Activated CD8-positive, alpha-beta memory T cell treated with anti-CD3 and anti-CD28 coated beads, Interleukin-2, amount 10 ng/mL, durations not matched to agents 7 days and 5 days (primary cell): Measurements from ENCODE around the gene CHD9. TPM values are rescaled to one million over a fixed set of nuclear protein-coding genes. Genes with fewer than 3 reads are reported as not detected.
A peak's percentile ranks its signal among the peaks of the same experiment; 100 is the strongest.

Experiments used
- ATAC-seq: fragments of 150-1000 bp; cut with Tn5 transposase; one replicate; pipeline ENCODE4 v1.10.0; 2021; ENCODE audit warnings: moderate library complexity
- CTCF ChIA-PET: fragments of 350-600 bp; sonication (Branson Sonifier 250); formaldehyde crosslinking; loops from one replicate; lab custom pipeline; 2021; ENCODE audit warnings: antibody characterized with exemption; lab: Charles Lee
- DNase-seq: peaks from one replicate; pipeline ENCODE4 v3.0.0-alpha.2; 2020
- H3K27ac Mint-ChIP-seq: one replicate; pipeline ENCODE4 v1.8.0; 2021; ENCODE audit warnings: mild to moderate bottlenecking, mixed read lengths
- H3K27me3 Mint-ChIP-seq: one replicate; pipeline ENCODE4 v1.8.0; 2021; ENCODE audit warnings: mixed read lengths
- H3K36me3 Mint-ChIP-seq: one replicate; pipeline ENCODE4 v1.8.0; 2021; ENCODE audit warnings: mild to moderate bottlenecking, mixed read lengths
- H3K4me1 Mint-ChIP-seq: one replicate; pipeline ENCODE4 v1.8.0; 2021; ENCODE audit warnings: mixed read lengths
- H3K4me3 Mint-ChIP-seq: one replicate; pipeline ENCODE4 v1.8.0; 2021; ENCODE audit warnings: mild to moderate bottlenecking, moderate library complexity, mixed read lengths
- H3K9me3 Mint-ChIP-seq: one replicate; pipeline ENCODE4 v1.8.0; 2022; ENCODE audit warnings: low read depth, mixed read lengths
- total RNA-seq, 2 experiments: library from RNA; stranded (reverse); gene quantifications; one replicate each; pipeline ENCODE4 v1.2.3, GENCODE V29; 2021

The CHD9 gene
- total RNA-seq, 2 experiments from 2014 or later, result 23.7 to 32.7 TPM

- DNase-seq (no peak), ATAC-seq (no peak)
- no peaks in the 10 kb centered on the region for H3K36me3 Mint-ChIP-seq
- no peaks in the 10 kb centered on the region for H3K9me3 Mint-ChIP-seq
- no peaks in the 10 kb centered on the region for H3K4me1 Mint-ChIP-seq
- H3K27me3 Mint-ChIP-seq, result no peaks in the 10 kb centered on the region
- H3K27ac Mint-ChIP-seq, result no peak overlapping the region
- no peak overlapping the region for H3K4me3 Mint-ChIP-seq
- CTCF ChIA-PET, result no interaction called here
Measured at GRCh38 chr16:53341792-53342191, 287.0 kb downstream of the CHD9 start.

- no peak for DNase-seq
- Mint-ChIP-seq H3K9me3 (no peaks in the 10 kb centered on the region), H3K4me1 (no peaks in the 10 kb centered on the region), H3K27ac (no peak overlapping the region), H3K27me3 (peaks cover 2% of the 10 kb centered on the region), H3K4me3 (no peak overlapping the region), H3K36me3 (no peaks in the 10 kb centered on the region)
- ATAC-seq, result no peak
- CTCF ChIA-PET, result no interaction called here
Measured at GRCh38 chr16:53355064-53355463, 300.3 kb downstream of the CHD9 start.

GRCh38 chr16:53356478-53357207 is 301.9 kb downstream of the CHD9 start:
- DNase-seq (no peak), ATAC-seq (no peak)
- H3K4me3 Mint-ChIP-seq, result no peak overlapping the region
- H3K36me3 Mint-ChIP-seq, result no peaks in the 10 kb centered on the region
- no peaks in the 10 kb centered on the region for H3K9me3 Mint-ChIP-seq
- peaks cover 2% of the 10 kb centered on the region for H3K27me3 Mint-ChIP-seq
- CTCF ChIA-PET, result interaction anchor here (0.9 kb wide), 1 partner anchor 12 kb away, joined by 3 read pairs; no protein-coding TSS in a partner anchor
- no peaks in the 10 kb centered on the region for H3K4me1 Mint-ChIP-seq
- no peak overlapping the region for H3K27ac Mint-ChIP-seq

GRCh38 chr16:53357208-53357586 is 302.4 kb downstream of the CHD9 start:
- CTCF ChIA-PET, result interaction anchor here (0.9 kb wide), 1 partner anchor 12 kb away, joined by 3 read pairs; no protein-coding TSS in a partner anchor
- H3K9me3 Mint-ChIP-seq, result no peaks in the 10 kb centered on the region
- no peaks in the 10 kb centered on the region for H3K36me3 Mint-ChIP-seq
- no peak overlapping the region for H3K27ac Mint-ChIP-seq
- ATAC-seq, result no peak
- no peaks in the 10 kb centered on the region for H3K4me1 Mint-ChIP-seq
- DNase-seq, result no peak
- no peak overlapping the region for H3K4me3 Mint-ChIP-seq
- H3K27me3 Mint-ChIP-seq, result peaks cover 2% of the 10 kb centered on the region

GRCh38 chr16:53357955-53358354 is 303.2 kb downstream of the CHD9 start:
- H3K27ac Mint-ChIP-seq, result no peak overlapping the region
- DNase-seq (no peak), ATAC-seq (no peak)
- H3K9me3 Mint-ChIP-seq, result no peaks in the 10 kb centered on the region
- CTCF ChIA-PET, result no interaction called here
- H3K4me3 Mint-ChIP-seq, result no peak overlapping the region
- H3K4me1 Mint-ChIP-seq, result no peaks in the 10 kb centered on the region
- no peaks in the 10 kb centered on the region for H3K36me3 Mint-ChIP-seq
- H3K27me3 Mint-ChIP-seq, result peaks cover 2% of the 10 kb centered on the region

- CTCF ChIA-PET, result no interaction called here
- ATAC-seq (no peak), DNase-seq (no peak)
- H3K36me3 Mint-ChIP-seq, result no peaks in the 10 kb centered on the region
- H3K27ac Mint-ChIP-seq, result no peak overlapping the region
- H3K4me3 Mint-ChIP-seq, result no peak overlapping the region
- no peaks in the 10 kb centered on the region for H3K9me3 Mint-ChIP-seq
- peaks cover 2% of the 10 kb centered on the region for H3K27me3 Mint-ChIP-seq
- no peaks in the 10 kb centered on the region for H3K4me1 Mint-ChIP-seq
Measured at GRCh38 chr16:53358884-53359283, 304.1 kb downstream of the CHD9 start.

- Mint-ChIP-seq H3K9me3 (no peaks in the 10 kb centered on the region), H3K4me1 (peaks cover 17% of the 10 kb centered on the region), H3K4me3 (no peak overlapping the region), H3K36me3 (peaks cover 1% of the 10 kb centered on the region), H3K27me3 (peaks cover 14% of the 10 kb centered on the region), H3K27ac (no peak overlapping the region)
- no peak for DNase-seq
- ATAC-seq, result no peak
- CTCF ChIA-PET, result no interaction called here
Measured at GRCh38 chr16:53369921-53370320, 315.1 kb downstream of the CHD9 start.

GRCh38 chr16:53370827-53371226 is 316.0 kb downstream of the CHD9 start:
- Mint-ChIP-seq H3K36me3 (peaks cover 1% of the 10 kb centered on the region), H3K4me3 (no peak overlapping the region), H3K9me3 (no peaks in the 10 kb centered on the region), H3K27me3 (peaks cover 14% of the 10 kb centered on the region), H3K4me1 (peaks cover 17% of the 10 kb centered on the region), H3K27ac (no peak overlapping the region)
- no peak for ATAC-seq
- no peak for DNase-seq
- CTCF ChIA-PET, result no interaction called here

GRCh38 chr16:53372992-53373871 is 318.4 kb downstream of the CHD9 start:
- peaks cover 17% of the 10 kb centered on the region for H3K4me1 Mint-ChIP-seq
- no peaks in the 10 kb centered on the region for H3K9me3 Mint-ChIP-seq
- CTCF ChIA-PET, result no interaction called here
- ATAC-seq (peak; percentile 96), DNase-seq (peak; percentile 75)
- no peak overlapping the region for H3K27ac Mint-ChIP-seq
- peaks cover 3% of the 10 kb centered on the region for H3K36me3 Mint-ChIP-seq
- no peak overlapping the region for H3K4me3 Mint-ChIP-seq
- peaks cover 16% of the 10 kb centered on the region for H3K27me3 Mint-ChIP-seq

- CTCF ChIA-PET, result interaction anchor here (1.0 kb wide), 1 partner anchor 129 kb away, joined by 3 read pairs; no protein-coding TSS in a partner anchor
- Mint-ChIP-seq H3K9me3 (no peaks in the 10 kb centered on the region), H3K27me3 (peaks cover 16% of the 10 kb centered on the region), H3K27ac (no peak overlapping the region), H3K4me3 (peak overlapping the region; percentile 5), H3K4me1 (peaks cover 17% of the 10 kb centered on the region), H3K36me3 (peaks cover 3% of the 10 kb centered on the region)
- no peak for ATAC-seq
- DNase-seq, result no peak
Measured at GRCh38 chr16:53374800-53375199, 320.0 kb downstream of the CHD9 start.

GRCh38 chr16:53378138-53378537 is 323.3 kb downstream of the CHD9 start:
- ATAC-seq, result no peak
- Mint-ChIP-seq H3K4me3 (no peak overlapping the region), H3K27me3 (peaks cover 12% of the 10 kb centered on the region), H3K4me1 (peaks cover 19% of the 10 kb centered on the region), H3K36me3 (peaks cover 5% of the 10 kb centered on the region), H3K9me3 (no peaks in the 10 kb centered on the region), H3K27ac (peak overlapping the region; percentile 20)
- DNase-seq, result no peak
- CTCF ChIA-PET, result no interaction called here
